Limb (tissue), 2 donors: ENCODE measurements around the gene NAV3.

Source experiments
- DNase-seq, 2 donors: peaks; one replicate each; pipeline ENCODE4 v3.0.0-alpha.2; 2016; ENCODE audit errors: extremely low spot score in 2 of 2

NAV3 gene

GRCh38 chr12:78183824-78184223 lies 353.1 kb downstream of the NAV3 start:
- DNase-seq, result no peak

DNA sequence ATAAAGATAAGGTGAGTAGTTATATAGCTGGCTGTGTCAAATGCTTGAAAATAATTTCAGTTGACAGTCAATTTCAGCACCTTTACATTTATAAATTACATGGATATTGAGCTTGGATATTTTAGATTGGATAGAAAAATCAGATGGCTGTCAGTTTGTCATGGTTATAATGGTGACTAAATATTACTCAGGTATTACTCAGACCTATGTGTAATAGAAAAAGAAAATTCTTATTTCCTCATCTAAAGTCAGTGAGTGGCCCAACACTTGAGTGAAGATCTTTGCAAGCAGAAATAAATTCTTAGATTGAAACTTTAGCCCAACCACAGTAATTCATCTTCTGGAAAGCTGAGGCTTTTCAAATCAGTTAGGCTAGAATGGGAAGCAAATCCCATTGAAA lies 354.4 kb downstream of the NAV3 start:
- no peak for DNase-seq

GRCh38 chr12:78185651-78186050 lies 355.0 kb downstream of the NAV3 start:
- no peak for DNase-seq

DNA sequence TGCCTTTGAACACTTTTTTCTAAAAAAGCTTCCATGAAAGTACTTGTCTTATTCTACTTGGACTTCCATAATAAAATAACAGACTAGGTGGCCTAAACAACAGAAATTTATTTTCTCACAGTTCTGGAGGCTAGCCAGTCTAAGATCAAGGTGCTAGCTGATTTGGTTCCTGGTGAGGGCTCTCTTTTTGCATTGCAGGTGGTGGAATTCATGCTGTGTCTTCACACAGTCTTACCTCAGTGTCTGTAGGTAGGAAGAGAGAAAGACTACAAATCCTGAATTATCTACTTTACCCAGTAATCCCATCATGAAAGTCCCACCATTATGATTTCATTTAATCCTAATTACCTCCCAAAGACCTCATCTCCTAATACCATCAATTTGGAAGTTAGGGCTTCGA lies 356.0 kb downstream of the NAV3 start:
- no peak for DNase-seq

DNA sequence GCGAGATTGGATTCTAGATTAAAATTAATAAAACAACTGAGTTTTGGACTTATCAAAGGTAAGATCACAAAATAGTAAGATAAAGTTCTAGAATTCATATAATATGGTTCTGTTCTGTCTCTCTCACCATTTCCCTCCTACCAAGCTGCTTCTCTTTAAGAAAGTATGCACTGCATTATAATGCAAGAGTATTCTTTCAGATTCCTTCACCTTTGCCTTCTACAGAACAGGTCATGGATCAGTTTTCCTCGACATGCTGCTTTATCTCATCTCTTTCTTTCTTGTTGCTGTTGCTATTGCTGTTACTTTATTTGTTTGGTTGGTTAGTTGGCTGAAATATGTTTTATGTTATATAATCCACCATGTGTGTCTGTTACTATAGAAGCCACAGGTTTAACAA lies 357.0 kb downstream of the NAV3 start:
- no peak for DNase-seq

DNA sequence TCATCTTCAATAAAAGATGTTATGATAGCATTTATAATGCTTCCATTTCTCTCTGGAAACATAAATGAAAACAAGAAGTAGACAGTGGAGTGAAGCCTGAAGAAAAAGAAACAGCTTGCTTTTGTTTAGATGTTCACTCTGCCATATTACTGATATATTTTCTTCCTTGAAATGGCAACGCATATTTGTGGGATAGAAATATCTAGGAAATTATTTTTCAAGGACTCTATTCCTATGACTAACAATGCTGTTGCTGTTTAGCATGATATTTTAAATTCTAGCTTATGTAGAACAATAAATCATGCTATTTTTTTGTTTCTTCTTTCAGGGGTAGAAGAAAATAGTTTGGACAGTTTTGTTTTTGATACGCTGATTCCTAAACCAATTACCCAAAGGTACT lies 359.0 kb downstream of the NAV3 start:
- DNase-seq, result no peak

GRCh38 chr12:78191611-78192010 lies 360.9 kb downstream of the NAV3 start:
- DNase-seq, result no peak

DNA sequence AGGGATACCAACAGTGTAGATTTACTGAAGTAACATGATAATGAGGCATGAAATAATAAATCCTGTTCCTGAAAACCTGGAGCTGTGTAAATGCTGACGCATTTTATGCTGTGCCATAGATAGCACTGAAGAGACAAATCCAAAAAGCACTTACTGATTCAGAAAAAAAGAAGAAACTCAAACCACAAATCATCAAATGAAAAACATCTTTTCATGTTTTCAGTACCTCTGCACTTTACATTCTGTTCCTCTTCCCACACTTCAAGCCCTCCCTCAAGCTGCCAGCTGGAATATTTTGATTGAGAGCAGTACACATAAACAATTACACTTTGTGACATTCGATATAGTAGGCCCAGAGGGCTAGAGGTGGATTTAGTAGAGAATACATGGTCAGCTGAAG lies 362.3 kb downstream of the NAV3 start:
- no peak for DNase-seq

- DNase-seq, result no peak
Observed at GRCh38 chr12:78194448-78194847, 363.8 kb downstream of the NAV3 start.

DNA sequence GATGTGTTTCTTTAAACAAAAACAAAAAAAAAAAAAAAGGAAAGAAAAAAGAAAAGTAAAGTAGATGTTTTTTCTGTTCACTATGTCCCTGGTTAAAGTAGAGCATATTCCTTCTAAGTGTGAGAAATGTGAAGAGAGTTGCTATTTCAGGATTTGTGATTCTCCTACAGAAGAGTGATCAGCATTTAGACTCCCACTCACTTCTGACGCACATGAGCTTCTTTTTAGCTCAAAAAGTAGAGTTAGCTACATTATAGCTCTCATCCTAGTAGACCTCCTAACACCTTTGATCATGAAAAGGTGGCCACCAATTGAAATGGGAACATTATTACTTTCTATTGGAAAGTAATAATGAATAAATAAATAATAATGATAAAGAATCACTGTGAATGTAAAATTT lies 368.2 kb downstream of the NAV3 start:
- no peak for DNase-seq

- DNase-seq, result no peak
Observed at GRCh38 chr12:78199926-78200325, 369.2 kb downstream of the NAV3 start.

DNA sequence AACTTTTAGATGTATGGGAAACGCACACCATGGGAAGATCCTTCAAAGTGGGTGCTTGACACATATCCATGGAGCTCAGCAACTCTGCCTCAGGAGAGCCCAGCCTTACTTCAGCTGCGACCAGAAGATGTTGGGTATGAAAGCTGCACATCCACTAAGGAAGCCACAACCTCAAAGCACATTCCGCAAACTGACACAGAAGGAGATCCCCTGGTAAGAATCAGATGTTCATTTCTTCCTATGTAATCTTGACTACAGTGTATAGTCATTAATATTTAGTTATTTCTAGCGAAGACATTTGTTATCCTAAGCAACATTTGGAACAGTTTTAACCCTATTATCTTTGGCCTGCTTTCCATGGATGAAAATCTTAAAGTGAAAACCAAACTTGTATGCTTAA lies 374.2 kb downstream of the NAV3 start:
- no peak for DNase-seq

DNA sequence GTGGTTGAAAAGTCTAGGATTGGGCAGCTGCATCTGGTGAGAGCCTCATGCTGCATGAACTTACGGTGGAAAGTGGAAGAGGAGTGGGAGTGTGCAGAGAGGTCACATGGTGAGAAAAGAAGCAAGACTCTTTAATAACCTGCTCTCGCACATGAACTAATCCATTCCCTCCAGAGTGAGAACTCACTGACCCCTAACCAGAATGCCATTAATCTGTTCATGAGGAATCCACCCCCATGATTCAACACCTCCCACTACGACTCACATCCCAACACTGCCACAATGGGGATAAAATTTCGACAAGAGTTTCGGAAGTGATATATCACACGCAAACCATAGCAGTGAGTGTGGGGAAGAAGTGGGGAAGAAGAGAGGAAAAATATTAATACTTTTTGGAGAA lies 377.4 kb downstream of the NAV3 start:
- no peak for DNase-seq

- DNase-seq, result peak; percentile 48 to 50
Observed at GRCh38 chr12:78209846-78210505, 379.3 kb downstream of the NAV3 start.

DNA sequence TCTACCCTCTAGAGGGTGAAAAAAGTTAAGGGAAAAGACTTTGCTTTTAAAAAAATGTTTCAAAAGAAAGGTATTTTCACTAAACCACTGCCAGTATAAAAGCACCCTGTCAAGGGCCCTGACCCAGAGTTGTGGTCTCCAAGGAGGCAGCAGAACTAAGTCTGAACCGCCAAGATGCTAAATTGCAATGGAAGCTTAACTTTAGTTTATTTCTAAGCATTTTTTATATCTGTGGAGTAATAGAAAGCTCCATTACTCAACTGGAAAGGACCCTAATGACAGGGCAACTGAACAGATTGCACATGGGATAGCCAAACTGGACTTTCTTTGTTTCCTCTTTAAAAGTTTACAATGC lies 379.8 kb downstream of the NAV3 start:
- DNase-seq, result no peak

GRCh38 chr12:78210894-78211302 lies 380.2 kb downstream of the NAV3 start:
- DNase-seq, result no peak

DNA sequence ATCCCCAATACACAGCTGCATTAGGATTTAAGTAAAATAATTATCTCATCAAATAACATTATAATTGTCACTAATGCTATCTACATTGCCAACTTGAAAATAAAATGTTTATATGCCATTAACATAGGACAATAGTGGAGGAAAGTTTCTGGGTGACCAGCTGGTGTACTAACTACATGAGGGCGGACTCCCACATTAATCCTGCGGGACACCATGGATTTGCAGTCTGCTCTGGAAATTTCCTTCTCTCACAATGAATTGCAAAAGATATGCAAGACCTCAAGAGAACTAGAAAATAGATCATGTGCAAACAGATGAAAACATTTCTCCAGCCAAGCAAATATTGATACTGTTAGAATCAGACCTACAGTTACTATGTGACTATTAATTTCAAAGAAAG lies 390.1 kb downstream of the NAV3 start:
- DNase-seq, result no peak

DNA sequence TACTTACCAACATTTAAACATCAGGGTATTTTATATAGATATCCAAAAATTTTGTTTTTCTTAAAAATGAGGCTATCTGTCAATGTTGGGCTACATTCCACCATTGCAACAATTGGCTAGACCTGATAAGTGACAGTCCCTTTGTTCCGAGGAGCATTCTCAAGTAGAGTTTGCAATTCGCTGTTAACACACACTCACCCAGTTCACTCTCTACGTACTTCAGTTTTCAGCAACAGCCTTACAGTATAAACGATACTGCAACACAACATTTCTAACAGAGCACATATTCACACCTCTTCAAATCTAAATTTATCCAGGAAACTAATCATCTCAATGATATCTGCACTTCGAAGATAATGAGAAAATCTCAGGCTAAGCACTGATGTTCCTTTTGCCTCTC lies 393.5 kb downstream of the NAV3 start:
- DNase-seq, result no peak

GRCh38 chr12:78226763-78227162 lies 396.1 kb downstream of the NAV3 start:
- no peak for DNase-seq

GRCh38 chr12:78229591-78230101 lies 399.0 kb downstream of the NAV3 start:
- DNase-seq, result no peak

GRCh38 chr12:78232756-78233155 lies 402.1 kb downstream of the NAV3 start:
- DNase-seq, result no peak

GRCh38 chr12:78236264-78236663 lies 405.6 kb downstream of the NAV3 start:
- DNase-seq, result no peak

- DNase-seq, result no peak
Observed at GRCh38 chr12:78239544-78239943, 408.9 kb downstream of the NAV3 start.

GRCh38 chr12:78240827-78241226 lies 410.1 kb downstream of the NAV3 start:
- DNase-seq, result no peak
